ENCODE measurements around the gene ABHD17A.

- TF ChIP-seq, protein P1, sequence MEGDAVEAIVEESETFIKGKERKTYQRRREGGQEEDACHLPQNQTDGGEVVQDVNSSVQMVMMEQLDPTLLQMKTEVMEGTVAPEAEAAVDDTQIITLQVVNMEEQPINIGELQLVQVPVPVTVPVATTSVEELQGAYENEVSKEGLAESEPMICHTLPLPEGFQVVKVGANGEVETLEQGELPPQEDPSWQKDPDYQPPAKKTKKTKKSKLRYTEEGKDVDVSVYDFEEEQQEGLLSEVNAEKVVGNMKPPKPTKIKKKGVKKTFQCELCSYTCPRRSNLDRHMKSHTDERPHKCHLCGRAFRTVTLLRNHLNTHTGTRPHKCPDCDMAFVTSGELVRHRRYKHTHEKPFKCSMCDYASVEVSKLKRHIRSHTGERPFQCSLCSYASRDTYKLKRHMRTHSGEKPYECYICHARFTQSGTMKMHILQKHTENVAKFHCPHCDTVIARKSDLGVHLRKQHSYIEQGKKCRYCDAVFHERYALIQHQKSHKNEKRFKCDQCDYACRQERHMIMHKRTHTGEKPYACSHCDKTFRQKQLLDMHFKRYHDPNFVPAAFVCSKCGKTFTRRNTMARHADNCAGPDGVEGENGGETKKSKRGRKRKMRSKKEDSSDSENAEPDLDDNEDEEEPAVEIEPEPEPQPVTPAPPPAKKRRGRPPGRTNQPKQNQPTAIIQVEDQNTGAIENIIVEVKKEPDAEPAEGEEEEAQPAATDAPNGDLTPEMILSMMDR (IDR thresholded peaks at IDR 0.05) = no peak
- no peak for TF ChIP-seq POLR2A (IDR thresholded peaks at IDR 0.05)
- TF ChIP-seq POLR2AphosphoS5 (IDR thresholded peaks at IDR 0.05) = no peak
- no peak for TF ChIP-seq EP300 (IDR thresholded peaks at IDR 0.05)
Measured at GRCh38 chr19:1837222-1837565, 48.1 kb downstream of the ABHD17A start.
